NT2/D1 (cell line): ENCODE data around the gene ANAPC16.
A peak's percentile ranks its signal among the peaks of the same experiment; 100 is the strongest.
"Not testable (repeated sequence)": the region's sequence is repeated elsewhere in the genome, so short reads cannot be mapped to it uniquely, and the experiment has no call there.

Source experiments
- DNase-seq: peaks from one replicate; pipeline ENCODE4 v3.0.0-alpha.2; 2011; ENCODE audit warnings: low read depth, low spot score
- H3K27me3 ChIP-seq: 2 replicates; pipeline ENCODE4 v1.6.0; 2011; ENCODE audit warnings: mild to moderate bottlenecking; ENCODE audit not compliant: insufficient read length, insufficient read depth
- H3K36me3 ChIP-seq: 2 replicates; pipeline ENCODE4 v1.6.1; 2011; ENCODE audit warnings: mild to moderate bottlenecking, low read length, mixed read lengths; ENCODE audit not compliant: insufficient read depth, insufficient read length
- H3K4me1 ChIP-seq: 2 replicates; pipeline ENCODE4 v1.5.1; 2011; ENCODE audit not compliant: insufficient read depth, insufficient read length
- H3K4me3 ChIP-seq: 2 replicates; pipeline ENCODE4 v1.5.1; 2011; ENCODE audit warnings: low read depth; ENCODE audit not compliant: insufficient read length
- H3K9ac ChIP-seq: 2 replicates; pipeline ENCODE4 v1.6.0; 2011; ENCODE audit warnings: low read depth; ENCODE audit not compliant: insufficient read length
- H3K9me3 ChIP-seq: 2 replicates; pipeline ENCODE4 v1.5.1; 2011; ENCODE audit warnings: mild to moderate bottlenecking, low read length; ENCODE audit not compliant: insufficient read depth
- SUZ12 ChIP-seq: IDR thresholded peaks from 2 replicates; pipeline ENCODE4 v1.6.1; 2011; ENCODE audit not compliant: insufficient read length, insufficient read depth; ENCODE audit errors: extremely low read depth
- YY1 ChIP-seq: IDR thresholded peaks from 2 replicates; pipeline ENCODE4 v1.6.1; 2011; ENCODE audit not compliant: insufficient read length, insufficient read depth
- ZNF274 ChIP-seq: IDR thresholded peaks from 2 replicates; pipeline ENCODE4 v1.6.1; 2011; ENCODE audit warnings: mild to moderate bottlenecking, low read depth, low read length

ANAPC16 gene

GRCh38 chr10:72245949-72246525, 30.2 kb downstream of the ANAPC16 start:
- DNase-seq = no peak
- Histone ChIP-seq H3K27me3 (no peaks in the 10 kb centered on the region), H3K4me1 (peaks cover 3% of the 10 kb centered on the region), H3K9ac (no peak overlapping the region), H3K9me3 (no peaks in the 10 kb centered on the region), H3K4me3 (no peak overlapping the region), H3K36me3 (no peaks in the 10 kb centered on the region)
- TF ChIP-seq YY1 (no peak), SUZ12 (no peak)

- Histone ChIP-seq H3K9ac (peak overlapping the region; percentile 39), H3K9me3 (no peaks in the 10 kb centered on the region), H3K36me3 (no peaks in the 10 kb centered on the region), H3K27me3 (no peaks in the 10 kb centered on the region), H3K4me3 (peak overlapping the region; percentile 31), H3K4me1 (peaks cover 3% of the 10 kb centered on the region)
- DNase-seq = no peak
- TF ChIP-seq YY1 (no peak), SUZ12 (no peak), ZNF274 (no peak)
Measured at GRCh38 chr10:72248468-72249151, 32.8 kb downstream of the ANAPC16 start.

DNA sequence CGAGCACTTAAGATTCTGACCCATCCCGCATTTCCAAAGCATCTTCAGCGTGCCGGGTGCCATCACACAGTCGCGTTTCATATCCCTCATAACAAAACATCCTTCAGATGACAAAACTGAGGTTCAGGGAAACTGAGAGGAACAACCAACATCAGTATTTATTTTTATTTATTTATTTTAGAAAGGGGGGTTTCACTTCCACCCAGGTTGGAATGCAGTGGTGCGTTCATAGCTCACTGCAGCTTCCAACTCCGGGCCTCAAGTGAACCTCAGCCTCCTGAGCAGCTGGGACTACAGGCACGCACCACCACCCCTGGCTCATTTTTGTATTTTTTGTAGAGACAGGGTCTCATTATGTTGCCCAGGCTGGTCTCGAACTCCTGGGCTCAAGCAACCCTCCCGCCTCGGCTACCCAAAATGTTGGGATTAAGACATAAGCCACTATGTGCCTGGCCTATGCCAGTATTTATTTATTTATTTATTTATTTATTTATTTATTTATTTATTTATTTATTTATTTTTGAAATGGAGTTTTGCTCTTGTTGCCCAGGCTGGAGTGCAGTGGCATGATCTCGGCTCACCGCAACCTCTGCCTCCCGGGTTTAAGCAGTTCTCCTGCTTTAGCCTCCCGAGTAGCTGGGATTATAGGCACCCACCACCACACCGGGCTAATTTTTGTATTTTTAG, 33.5 kb downstream of the ANAPC16 start:
- not testable (repeated sequence) for H3K9ac ChIP-seq, DNase-seq, H3K4me1 ChIP-seq, H3K9me3 ChIP-seq, H3K27me3 ChIP-seq, H3K36me3 ChIP-seq
- peak overlapping the region; percentile 31 for H3K4me3 ChIP-seq

DNA sequence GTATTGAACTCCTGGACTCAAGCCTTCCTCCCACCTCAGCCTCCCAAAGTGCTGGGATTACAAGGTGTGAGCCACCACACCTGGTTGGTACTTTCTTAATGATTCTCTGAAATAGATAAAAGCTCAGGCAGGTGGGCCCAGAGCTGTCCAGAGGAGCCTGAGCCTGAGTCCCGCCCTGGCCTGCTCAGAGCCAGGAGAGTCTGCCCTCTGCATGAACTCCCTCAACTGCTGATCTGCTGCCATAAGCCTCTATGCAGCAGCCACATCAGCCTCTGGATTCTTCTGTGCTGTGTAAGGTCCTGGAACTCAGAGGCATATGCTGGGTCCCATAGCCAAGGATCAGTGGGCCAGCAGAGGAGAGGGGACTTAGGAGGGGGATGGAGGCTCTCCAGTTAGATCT, 34.9 kb downstream of the ANAPC16 start:
- Histone ChIP-seq H3K9ac (no peak overlapping the region), H3K4me3 (no peak overlapping the region), H3K4me1 (peaks cover 4% of the 10 kb centered on the region), H3K9me3 (no peaks in the 10 kb centered on the region), H3K27me3 (no peaks in the 10 kb centered on the region), H3K36me3 (no peaks in the 10 kb centered on the region)
- no peak for DNase-seq
- TF ChIP-seq YY1 = no peak
- TF ChIP-seq SUZ12 = no peak
- no peak for TF ChIP-seq ZNF274

- Histone ChIP-seq H3K9ac (no peak overlapping the region), H3K9me3 (no peaks in the 10 kb centered on the region), H3K4me3 (no peak overlapping the region), H3K27me3 (no peaks in the 10 kb centered on the region), H3K36me3 (no peaks in the 10 kb centered on the region), H3K4me1 (peaks cover 4% of the 10 kb centered on the region)
- no peak for TF ChIP-seq ZNF274
- TF ChIP-seq YY1 = no peak
- no peak for TF ChIP-seq SUZ12
- DNase-seq = no peak
Measured at GRCh38 chr10:72251635-72252034, 35.8 kb downstream of the ANAPC16 start.

DNA sequence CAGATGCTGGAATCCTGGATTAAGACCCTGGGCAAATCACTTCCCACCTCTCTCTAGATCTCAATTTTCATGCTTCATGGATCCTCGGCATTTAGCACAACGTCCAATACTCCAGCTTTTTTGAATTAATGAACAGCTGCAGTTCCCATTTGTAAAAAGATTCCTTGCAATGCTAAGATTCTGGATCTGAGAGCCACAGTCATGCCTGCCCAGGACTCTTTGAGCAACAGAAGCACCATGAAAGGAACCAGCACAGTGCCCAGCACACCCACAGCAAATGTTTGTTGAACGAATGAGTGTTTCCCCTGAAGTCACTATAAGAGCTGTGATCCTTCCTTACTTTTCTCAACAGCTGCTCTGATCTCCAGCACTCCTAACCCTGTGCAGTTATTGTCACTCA, 37.2 kb downstream of the ANAPC16 start:
- no peak for DNase-seq

GRCh38 chr10:72253578-72253977, 37.8 kb downstream of the ANAPC16 start:
- peak overlapping the region; percentile 10 for H3K9ac ChIP-seq
- no peak for TF ChIP-seq YY1
- H3K36me3 ChIP-seq = no peaks in the 10 kb centered on the region
- no peaks in the 10 kb centered on the region for H3K27me3 ChIP-seq
- no peak for DNase-seq
- H3K9me3 ChIP-seq = no peaks in the 10 kb centered on the region
- H3K4me1 ChIP-seq = peaks cover 2% of the 10 kb centered on the region
- no peak overlapping the region for H3K4me3 ChIP-seq

More for the DNA sequence above, 37.2 kb downstream of the ANAPC16 start:
- Histone ChIP-seq H3K36me3 (no peaks in the 10 kb centered on the region), H3K4me1 (peaks cover 4% of the 10 kb centered on the region), H3K9me3 (no peaks in the 10 kb centered on the region), H3K9ac (no peak overlapping the region), H3K4me3 (no peak overlapping the region), H3K27me3 (no peaks in the 10 kb centered on the region)
- TF ChIP-seq YY1 = no peak
- no peak for TF ChIP-seq ZNF274
- TF ChIP-seq SUZ12 = no peak
